Measurements from ENCODE around the gene DAAM2. TPM values are rescaled to one million over a fixed set of nuclear protein-coding genes. Genes with fewer than 3 reads are reported as not detected.

The DAAM2 gene
- total RNA-seq, 1 experiment from 2014 or later: not detected

DNA sequence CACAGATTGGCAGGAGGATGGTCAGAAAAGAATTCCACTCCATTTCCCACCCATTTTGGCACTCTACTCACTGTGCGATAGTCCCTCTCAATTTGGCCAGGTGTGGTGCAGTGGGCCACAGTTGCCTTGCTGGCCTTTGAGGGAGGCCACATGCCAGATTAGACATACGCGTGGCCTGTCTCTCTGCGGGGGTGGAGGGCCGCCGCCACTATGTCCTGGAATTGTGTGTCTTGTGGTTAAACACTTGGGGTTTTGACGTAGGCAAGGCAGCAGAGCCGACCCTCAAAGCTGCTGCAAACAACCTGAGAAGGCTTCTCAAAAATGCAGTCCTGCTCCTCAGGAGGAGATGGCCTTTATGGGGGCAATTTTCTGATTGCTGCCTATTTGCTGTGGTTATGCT, 4.9 kb upstream of the DAAM2 start:
- no peak for DNase-seq (ENCODE audit: low spot score)

DNA sequence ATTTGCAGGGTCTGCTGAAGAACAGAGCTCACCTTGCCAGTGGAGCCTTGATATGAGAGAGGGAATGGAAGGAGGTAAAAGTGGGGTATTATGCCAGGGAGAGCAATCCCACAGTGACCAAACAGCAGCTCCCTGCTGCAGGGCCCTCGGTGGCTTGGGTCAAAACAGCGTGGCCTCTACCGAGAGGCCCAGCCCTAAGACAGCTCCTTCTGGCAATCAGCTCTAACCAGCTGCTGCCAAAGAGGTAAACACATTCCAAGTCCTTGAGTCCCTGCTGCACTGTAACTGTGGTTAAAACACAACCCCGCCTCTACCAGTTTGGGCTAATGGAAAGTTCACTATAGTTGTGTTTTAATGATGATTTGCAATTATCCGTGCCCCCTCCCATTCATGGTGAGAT, 1.4 kb upstream of the DAAM2 start:
- DNase-seq (ENCODE audit: low spot score): no peak

DNA sequence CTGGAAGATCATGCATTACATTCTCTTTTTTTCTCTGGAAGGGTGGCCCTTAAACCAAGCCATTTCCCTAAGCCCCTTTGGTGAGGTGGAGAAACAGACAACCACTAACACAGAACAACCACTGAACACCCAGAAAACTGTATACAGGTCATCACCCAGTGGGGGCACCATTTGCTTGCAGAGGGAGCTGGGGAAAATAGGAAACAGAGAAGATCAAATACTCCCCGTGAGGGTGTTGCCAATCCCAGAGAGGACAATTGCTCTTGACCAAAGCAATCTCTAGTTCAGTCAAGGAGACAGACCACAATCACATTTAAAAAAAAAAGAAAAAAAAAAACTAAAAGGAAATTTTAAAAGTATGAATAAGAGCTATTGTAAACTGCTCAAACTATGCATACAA, 865 bp upstream of the DAAM2 start:
- no peak for DNase-seq (ENCODE audit: low spot score)

DNA sequence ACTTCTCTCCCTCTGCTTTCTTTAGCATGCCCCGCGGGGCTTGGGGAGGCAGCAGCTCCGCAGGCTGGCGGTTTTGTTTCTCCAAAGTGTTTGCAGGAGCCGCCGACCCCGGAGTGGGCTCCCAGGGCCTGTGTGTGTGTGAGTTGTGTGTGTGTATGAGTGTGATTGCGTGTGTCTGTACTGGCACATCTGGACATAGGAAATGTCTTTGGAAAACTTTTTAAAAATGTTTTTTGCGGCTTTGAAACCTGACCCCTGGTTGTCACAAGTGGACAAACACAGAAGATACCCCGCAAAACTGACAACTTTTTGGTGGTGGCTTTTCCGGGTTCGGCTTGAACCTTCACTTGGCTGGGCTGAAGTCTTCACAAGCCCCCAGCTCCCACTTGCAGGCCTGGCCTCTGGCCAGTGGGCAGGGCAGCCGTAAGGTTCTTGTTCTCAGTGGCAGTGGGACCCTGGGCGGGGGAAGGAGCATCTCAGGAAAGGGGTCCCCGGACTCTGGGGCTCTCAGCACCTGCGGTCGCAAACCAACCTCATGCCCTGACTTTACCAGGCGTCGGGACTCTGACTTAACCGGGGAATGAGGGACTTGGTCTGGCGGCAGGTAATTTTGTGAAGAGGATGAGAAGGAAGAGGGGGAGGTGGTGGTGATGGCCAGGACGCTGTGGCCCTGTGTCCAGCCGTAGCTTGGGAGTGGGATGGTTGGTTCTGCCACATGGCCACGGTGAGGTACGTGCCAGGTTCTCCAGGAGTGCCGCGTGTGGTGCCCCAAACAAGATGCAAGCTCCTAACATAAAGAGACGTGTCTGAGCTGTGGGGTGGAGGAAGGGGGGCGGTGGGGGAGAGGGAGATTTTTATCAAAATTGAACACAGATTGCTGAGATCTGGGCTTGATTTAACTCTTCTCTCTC, 619 bp downstream of the DAAM2 start:
- DNase-seq (ENCODE audit: low spot score): no peak

DNA sequence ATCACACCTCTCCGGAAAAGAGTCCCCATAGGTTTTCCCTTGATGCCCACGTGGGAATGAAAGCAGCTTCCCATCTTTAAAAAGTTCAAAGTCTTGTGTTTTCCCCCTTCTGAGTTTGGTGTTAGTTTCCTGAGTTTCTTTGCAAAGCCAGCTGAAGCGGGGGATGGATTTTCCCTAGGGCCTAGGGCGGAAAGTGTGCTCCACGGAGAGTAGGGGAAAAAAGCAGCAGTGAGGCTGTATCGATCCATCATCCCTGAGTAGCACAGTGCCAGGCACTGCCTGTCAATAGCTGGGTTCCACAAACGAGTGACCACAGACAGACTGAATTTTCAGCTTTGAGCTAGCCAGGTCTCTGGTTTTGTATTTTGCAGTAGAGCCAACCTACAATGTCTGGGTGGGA, 1.3 kb downstream of the DAAM2 start:
- no peak for DNase-seq (ENCODE audit: low spot score)

DNA sequence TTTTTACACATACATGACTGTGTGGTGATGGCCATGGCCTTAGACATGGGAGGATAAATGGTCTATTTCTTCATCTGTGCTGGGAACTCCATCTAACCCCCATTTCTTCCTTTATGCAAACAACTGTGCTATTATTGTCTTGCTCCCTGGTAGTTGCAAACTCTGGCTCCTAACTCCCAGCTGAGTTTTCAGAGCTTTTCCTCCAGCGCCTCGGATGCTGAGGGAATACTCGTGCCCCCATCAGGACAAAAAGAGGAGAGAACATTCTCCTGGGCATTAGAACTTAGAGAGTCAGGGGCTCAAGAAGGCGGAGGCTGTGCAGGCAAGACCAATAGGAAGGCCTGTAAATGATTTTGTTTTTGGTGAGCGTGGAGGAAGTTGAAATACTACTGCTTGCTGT, 2.1 kb downstream of the DAAM2 start:
- no peak for DNase-seq (ENCODE audit: low spot score)

DNA sequence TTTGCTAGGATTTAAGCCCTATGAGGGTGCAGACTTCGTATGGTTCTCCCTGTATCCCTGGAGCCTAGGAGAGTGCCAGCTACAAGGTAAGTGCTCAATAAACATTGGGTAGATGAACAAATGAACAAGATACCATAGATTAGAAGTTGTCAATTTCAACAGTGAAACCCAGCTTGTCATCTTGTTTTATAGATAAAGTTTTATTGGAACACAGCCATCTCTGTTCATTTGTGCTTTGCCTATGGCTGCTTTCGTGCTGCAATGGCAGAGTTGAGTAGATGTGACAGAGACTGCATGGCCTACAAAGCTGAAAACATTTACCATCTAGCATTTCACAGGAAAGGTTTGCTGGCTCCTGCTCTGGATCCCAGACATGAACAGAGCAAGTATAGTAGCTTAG, 5.6 kb downstream of the DAAM2 start:
- DNase-seq (ENCODE audit: low spot score): no peak

DNA sequence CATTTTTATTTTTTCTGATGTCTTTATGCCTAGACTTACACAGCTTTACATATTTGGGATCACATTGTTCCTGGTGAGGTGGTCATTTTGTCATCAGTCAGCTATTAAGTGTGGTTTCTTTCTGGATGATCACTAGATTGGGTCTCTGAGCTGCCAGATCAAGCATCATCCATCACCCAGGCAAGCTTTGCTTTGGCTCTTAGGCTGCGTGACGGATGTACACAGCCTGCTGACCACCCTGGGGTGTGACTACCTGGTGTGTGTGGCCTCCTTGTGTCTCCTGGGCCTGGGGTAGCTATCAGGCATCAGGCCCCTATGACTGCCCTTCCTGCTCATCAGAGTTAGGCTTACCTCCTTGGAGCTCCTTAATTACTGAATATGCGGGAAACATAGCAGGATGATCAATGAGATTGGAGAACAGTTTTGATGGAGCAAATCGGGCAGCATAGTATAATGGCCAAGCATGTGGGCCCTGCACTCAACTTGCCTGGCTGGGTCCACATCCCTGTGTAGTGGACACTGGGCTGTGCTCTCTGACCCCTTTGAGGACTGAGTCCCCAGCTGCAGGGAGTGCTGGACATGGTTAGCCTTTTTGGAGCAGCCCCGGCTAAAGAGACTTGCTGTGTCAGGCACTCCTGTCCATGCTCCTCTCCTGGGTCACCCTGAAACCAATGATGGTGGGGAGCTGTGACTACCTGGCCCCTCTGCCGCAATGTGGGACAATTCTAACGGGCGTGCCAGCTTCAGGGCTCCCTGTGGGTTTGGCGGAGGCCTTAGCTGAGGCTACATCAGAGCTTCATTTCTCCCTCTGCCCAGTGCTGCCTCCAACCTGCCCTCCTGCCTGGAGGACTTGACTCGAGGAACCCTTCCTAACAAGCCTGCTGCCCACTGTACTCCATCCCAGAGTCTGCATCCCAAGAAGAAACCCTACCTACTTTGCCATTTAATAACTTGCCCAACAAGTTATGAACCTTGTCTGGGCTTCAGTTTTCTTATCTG, 8.2 kb downstream of the DAAM2 start:
- no peak for DNase-seq (ENCODE audit: low spot score)

DNA sequence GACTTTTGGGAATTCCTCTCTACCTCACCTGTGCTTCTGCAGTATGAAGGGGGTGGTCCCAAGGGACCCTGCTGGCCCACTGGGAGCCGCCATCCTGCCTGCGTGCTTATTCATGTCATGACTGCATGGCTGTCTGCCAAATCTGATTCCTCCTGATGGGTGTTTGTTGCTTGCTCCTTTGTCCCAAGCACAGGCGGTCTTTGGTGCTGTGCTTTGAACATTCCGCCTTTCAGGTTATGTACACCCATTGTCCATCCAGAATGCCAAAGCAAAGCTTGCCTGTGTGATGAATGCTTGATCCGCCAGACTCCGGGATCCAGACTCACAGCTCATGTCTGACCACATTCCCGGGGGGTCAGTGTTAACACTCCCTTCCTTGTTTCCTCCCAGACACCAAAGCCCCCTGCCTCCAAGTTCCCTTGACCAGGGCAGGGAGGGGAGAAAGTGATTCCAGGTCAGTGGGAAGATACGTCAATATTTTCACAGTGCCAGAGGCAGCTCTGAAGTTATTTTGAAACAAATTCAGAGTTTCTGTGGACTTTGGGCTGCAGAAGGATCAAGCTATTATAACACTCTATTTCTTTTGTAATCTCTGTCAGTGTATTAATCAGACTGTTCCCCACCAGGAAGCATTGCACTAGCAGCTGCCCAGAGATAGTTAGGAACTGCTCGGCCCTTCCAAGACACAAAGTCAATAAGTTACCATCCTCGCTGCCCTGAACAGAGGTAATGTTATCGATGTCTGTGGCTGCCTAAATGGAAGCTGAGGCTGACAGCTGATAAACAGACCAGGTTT, 9.5 kb downstream of the DAAM2 start:
- DNase-seq (ENCODE audit: low spot score): no peak

DNA sequence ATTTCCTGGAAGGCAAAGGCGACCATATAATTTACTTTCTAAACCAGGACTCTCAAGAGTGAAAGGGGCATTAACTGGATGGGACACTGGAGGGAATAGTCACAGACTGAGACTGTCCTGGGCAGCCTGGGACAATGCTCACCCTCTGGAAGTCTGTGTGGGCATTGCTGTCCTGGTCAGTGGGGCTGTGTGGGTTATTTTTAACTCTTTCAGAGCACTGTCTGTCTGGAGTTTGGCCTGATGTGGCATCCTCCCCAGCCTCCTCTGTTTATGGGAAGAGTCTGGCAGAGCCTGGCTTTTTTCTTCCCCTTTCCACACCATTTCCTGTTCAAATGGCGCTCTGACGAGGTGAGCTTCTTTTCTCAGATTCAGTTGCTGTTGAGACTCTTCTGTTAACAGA, 11.7 kb downstream of the DAAM2 start:
- no peak for DNase-seq (ENCODE audit: low spot score)

DNA sequence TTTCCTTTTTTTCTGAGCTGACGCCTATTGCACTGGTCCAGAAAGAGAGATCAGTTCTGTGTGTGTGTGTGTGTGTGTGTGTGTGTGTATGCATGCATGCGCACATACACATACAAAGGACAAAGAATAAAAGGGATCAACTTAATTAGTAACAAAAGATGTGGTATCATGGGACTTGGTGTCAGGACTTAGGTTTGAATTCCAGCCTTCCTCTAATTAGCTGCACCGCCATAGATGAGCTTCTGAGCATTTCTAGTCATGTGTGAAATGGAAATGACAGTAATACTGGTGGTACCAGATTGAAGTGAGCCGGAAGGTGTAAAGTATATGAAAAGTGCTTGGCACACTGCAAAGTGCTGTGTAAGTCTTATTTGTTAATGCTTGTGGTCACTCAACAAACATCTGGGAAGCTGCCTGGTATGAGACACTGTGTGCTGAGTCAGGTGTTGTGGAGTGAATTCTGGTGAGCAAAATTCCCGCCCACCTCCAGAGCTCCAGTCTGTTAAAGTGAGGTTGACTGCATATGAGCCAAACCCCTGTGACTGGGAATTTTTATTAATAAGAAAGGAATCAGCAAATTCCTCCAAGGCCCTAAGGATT, 12.4 kb downstream of the DAAM2 start:
- DNase-seq (ENCODE audit: low spot score): no peak

DNA sequence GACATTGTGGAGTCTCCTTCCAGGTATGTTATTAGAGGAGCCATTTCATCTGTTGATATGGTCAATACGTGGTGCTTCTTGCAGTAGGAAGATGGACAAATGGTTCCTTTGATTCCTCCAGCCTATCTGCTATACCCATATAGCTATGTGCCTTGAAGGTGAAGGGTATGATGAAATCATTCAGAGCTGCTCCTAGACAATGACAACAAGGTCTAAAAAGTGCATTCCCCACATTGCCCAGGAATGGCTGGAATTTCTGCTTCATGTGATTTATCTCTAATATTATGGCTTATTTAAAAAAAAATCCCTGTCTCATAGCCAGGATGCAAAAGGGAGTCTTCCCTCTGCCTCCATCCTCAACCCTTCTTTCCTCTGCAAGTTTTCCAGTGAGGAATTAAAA, 14.1 kb downstream of the DAAM2 start:
- no peak for DNase-seq (ENCODE audit: low spot score)

DNA sequence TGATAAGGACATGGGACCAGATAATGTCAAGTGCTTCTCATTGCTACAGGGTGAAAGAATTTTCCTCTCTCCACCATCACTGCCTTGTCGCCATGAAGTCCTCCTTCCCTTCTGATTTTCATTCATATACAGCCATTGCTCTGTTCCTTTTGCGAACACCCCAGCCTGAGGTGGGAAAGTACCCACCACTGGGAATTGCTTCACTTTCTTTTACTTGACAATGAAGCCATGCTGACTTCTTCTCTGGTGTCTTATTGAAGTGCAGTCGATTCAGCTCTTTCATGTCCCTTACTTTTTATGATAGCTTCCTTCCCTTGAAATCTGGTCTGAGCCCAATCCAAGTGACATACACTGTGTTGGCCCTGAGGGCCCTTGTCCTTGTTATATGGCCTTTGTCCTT, 16.2 kb downstream of the DAAM2 start:
- DNase-seq (ENCODE audit: low spot score): no peak

DNA sequence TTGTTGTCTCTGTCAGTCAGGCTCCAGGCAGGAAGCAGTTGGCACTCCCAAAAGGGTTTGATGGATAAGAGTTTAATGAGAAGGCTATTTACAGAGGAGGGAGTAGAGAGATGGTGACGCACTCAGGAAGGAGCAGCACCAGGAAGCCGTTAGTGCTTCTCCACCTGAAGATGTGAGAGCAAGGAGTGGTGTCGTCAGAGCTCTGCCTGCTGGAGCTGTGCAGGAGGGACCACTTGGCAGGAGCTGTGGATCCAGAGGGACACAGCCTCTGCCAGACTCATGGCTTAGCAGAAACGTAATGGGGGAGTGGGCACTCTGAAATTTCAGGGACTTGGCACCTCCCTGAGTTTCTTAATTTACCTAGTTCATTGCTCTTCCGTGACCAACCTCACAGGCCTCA, 16.8 kb downstream of the DAAM2 start:
- no peak for DNase-seq (ENCODE audit: low spot score)

DNA sequence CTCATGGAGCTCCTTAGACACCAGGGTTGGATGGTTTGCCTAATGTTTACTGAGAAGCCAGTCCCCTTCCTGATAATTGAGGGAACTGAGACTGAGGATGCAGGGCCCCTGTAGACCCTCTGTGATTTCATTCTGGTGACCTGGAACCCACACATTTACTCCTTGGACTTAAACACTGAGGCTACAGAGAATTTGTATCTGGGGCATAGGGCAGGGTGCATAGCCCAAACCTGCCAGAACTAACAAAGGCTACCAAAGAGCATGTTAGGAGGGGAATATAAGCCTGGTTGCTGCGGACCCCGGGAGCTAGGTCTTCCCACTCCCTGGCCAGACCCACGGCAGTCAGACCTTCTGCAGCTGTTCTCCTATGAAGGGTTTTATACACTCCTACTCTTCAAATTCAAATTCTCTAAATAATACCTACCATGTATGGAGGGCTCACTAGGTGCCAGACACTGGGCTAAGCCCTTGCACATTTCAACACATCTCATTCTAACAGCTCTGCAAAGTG, 19.7 kb downstream of the DAAM2 start:
- DNase-seq (ENCODE audit: low spot score): no peak

DNA sequence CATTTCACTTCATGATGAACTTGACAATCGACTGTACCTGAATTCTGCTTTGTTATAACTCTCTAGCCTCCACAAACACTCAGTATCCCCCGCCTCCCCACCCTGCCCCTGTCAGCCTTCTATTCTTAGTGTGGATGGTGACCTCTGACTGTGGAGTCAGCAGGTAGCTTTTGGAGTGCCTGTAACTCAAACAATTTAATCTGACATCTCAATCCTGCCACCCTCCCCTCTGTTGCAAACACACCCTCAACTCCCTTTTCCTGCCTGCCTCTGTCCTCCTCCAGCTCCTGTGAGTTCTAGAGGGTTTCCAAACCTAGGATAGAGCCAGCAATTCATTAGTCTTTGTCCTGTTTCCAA, 20.3 kb downstream of the DAAM2 start:
- DNase-seq (ENCODE audit: low spot score): no peak

DNA sequence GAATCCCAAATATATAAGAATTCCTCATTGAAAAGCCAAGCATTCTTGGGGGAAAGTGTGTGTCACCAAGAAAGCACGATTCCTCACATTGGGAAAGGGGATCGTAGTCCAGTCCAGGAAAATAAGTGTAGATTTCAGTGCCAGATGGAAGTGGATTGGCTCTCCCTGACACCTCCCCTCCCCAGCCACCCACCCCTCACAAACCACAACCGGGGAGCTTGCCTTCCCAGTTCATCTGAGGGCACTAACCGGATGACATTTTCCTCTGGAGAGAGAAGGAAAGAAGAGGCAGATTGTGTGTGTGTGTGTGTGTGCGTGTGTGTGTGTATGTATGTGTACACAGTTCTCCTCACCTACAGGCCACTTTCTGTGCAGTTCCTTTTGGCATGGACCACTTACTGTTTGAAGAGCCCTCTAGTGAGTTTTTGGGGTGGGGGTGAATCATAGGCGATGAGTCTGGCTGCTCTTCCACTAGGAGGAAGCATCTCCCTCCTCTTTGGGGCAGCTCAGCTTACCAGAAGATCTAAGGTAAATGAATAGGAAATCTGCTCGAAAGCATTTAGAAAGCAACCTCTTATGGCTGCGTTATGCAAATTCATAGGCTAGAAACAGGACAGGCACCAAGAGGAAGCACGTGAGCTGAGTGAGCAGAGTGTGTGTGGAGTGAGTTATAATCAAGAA, 20.8 kb downstream of the DAAM2 start:
- DNase-seq (ENCODE audit: low spot score): no peak

DNA sequence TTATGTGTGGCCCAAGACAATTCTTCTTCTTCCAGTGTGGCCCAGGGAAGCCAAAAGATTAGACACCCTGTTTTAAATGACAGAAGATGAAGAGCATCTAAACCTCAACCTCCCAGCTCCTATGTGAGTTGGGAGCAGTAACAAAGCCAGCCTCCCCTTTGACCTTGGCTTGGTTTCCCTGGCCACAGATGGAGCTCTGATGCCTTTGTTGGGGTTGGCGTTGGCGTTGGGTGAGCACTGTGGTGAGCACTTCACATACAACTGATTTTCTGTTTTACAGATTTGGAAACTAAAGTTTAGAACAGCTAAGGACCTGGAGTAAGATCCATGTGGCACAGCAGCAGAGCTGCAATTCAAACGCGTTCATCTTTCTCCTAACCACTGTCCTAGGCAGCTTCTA, 22.1 kb downstream of the DAAM2 start:
- no peak for DNase-seq (ENCODE audit: low spot score)

DNA sequence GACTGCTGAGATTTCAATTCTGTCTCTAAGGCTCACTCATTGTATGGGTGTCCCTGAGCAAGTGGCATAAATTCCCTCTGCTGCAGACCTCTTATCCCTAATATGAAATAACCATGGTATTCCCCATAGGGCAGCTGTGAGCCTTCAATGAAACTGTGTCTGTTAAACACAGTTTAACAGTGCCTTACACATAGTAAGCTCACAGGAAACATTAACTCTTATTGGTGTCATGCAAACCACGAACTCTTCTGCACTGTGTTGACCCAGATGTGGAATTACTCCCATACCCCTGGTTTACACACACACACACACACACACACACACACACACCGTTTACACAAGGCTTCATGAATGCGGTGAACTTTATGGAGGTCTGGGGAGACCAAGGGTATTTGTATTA, 23.2 kb downstream of the DAAM2 start:
- DNase-seq (ENCODE audit: low spot score): no peak

DNA sequence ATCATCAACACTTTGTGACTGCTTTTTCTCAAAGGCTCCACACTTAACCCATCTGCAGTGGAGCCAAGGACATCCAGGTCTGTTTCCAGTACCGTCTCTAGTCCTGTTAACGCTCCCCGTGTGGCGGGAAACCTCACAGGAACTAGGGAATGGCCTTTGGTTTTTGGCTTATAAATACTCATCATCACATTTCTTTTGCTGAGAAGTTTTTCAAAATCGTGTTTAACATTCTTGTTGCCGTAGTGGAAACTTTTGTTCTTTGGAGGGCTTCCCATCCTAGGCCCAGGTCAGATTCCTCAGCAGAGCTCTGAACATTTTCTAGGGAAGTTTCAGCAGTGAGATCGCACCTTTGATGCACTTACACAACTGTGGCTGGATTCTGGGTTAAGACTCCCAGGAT, 24.6 kb downstream of the DAAM2 start:
- DNase-seq (ENCODE audit: low spot score): no peak

DNA sequence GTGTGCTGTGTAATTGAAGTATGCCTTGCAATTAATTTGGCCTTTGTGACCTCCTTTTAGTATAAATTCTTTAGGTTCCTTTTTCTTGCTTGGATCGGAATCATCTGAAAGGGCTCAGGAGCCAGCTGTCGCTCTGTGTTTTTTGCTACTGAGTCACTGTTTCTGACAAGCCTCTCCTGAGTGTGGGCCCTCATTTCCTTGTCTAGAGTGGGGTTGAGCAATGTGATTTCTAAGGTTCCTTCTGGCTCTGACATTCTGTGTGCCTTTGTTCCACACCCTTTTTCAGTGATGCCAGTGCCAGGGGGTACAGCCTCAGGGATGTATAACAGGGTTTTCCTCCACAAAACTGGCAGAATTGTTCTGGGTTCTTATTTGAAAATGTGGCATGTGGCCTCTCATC, 26.5 kb downstream of the DAAM2 start:
- DNase-seq (ENCODE audit: low spot score): no peak
